A549 (cell line): ENCODE results near the gene HPCAL1. TPM values are rescaled to one million over a fixed set of nuclear protein-coding genes. Genes with fewer than 3 reads are reported as not detected.

Experiments used
- BHLHE40 ChIP-seq: IDR thresholded peaks from 2 replicates; pipeline ENCODE4 v1.6.1; 2012; ENCODE audit warnings: low read depth, low read length, inconsistent platforms
- CBX2 ChIP-seq: fragments of 200-600 bp; sonication (generic); IDR thresholded peaks from 2 replicates; pipeline ENCODE4 v1.6.1; 2016; ENCODE audit warnings: low read depth, mild to moderate bottlenecking, borderline replicate concordance
- CBX8 ChIP-seq: fragments of 200-600 bp; sonication (generic); IDR thresholded peaks from 2 replicates; pipeline ENCODE4 v1.6.1; 2016
- CEBPB ChIP-seq, 2 experiments: fragments of >200 bp in 1 of 2; sonication (Bioruptor Twin) in 1 of 2; formaldehyde crosslinking in 1 of 2; IDR thresholded peaks; 2 replicates each; pipeline ENCODE4 v1.6.1; 2012 to 2016
- EHF ChIP-seq: fragments of 250-450 bp; sonication (Bioruptor Pico); IDR thresholded peaks from 2 replicates; pipeline ENCODE4 v1.5.0; 2020; ENCODE audit warnings: mild to moderate bottlenecking
- EHMT2 ChIP-seq: fragments of 200-600 bp; sonication (generic); IDR thresholded peaks from 2 replicates; pipeline ENCODE4 v1.6.1; 2016; ENCODE audit warnings: antibody characterized with exemption, low read depth, mild to moderate bottlenecking, moderate library complexity
- ELK1 ChIP-seq: fragments of 150-350 bp; IDR thresholded peaks from 2 replicates; pipeline ENCODE4 v1.6.1; 2014; ENCODE audit warnings: low read depth, mild to moderate bottlenecking, low read length
- EP300 ChIP-seq, 2 experiments: fragments of >200 bp; sonication (Bioruptor Twin); formaldehyde crosslinking; IDR thresholded peaks; 2 replicates in 1 of 2; 3 replicates in 1 of 2; pipeline ENCODE4 v1.6.1; 2016 to 2017
- ESRRA ChIP-seq: fragments of 150-350 bp; IDR thresholded peaks from 2 replicates; pipeline ENCODE4 v1.6.1; 2014; ENCODE audit warnings: mild to moderate bottlenecking, low read length, borderline replicate concordance
- FOSL2 ChIP-seq, 2 experiments: fragments of 450-650 bp in 1 of 2; fragments of >200 bp in 1 of 2; sonication (Bioruptor Twin) in 1 of 2; formaldehyde crosslinking; IDR thresholded peaks; 2 replicates each; pipeline versions ENCODE4 v1.5.0 to v1.6.1; 2016 to 2020; ENCODE audit warnings: mild to moderate bottlenecking in 1 of 2, moderate library complexity in 1 of 2
- FOXS1 ChIP-seq: fragments of 250-450 bp; sonication (Bioruptor Pico); IDR thresholded peaks from 2 replicates; pipeline ENCODE4 v1.5.0; 2020; ENCODE audit warnings: mild to moderate bottlenecking, moderate library complexity
- HDAC2 ChIP-seq: fragments of 200-600 bp; sonication (generic); IDR thresholded peaks from 2 replicates; pipeline ENCODE4 v1.6.1; 2016
- HMGXB4 ChIP-seq: fragments of 250-450 bp; sonication (Bioruptor Pico); IDR thresholded peaks from 2 replicates; pipeline ENCODE4 v1.5.0; 2021; ENCODE audit warnings: mild to moderate bottlenecking, moderate library complexity, borderline replicate concordance
- HOXB5 ChIP-seq: fragments of 250-450 bp; sonication (Bioruptor Pico); IDR thresholded peaks from 2 replicates; pipeline ENCODE4 v1.5.0; 2020; ENCODE audit warnings: mild to moderate bottlenecking, moderate library complexity
- KDM1A ChIP-seq: fragments of 200-600 bp; sonication (generic); IDR thresholded peaks from 2 replicates; pipeline ENCODE4 v1.6.1; 2016; ENCODE audit warnings: low read depth, mild to moderate bottlenecking
- KDM5A ChIP-seq: fragments of 200-600 bp; sonication (generic); IDR thresholded peaks from 2 replicates; pipeline ENCODE4 v1.6.1; 2016; ENCODE audit warnings: antibody characterized with exemption, mild to moderate bottlenecking
- MAX ChIP-seq: IDR thresholded peaks from 2 replicates; pipeline ENCODE4 v1.6.1; 2012
- NPAS2 ChIP-seq: fragments of 250-450 bp; sonication (Bioruptor Pico); IDR thresholded peaks from 2 replicates; pipeline ENCODE4 v1.8.0; 2022; ENCODE audit warnings: mild to moderate bottlenecking, moderate library complexity, borderline replicate concordance
- NR3C1 ChIP-seq: fragments of >200 bp; sonication (Bioruptor Twin); formaldehyde crosslinking; IDR thresholded peaks from 3 replicates; pipeline ENCODE4 v1.6.1; 2017
- POLR2A ChIP-seq: IDR thresholded peaks from 2 replicates; pipeline ENCODE4 v1.6.1; 2012; ENCODE audit warnings: mild to moderate bottlenecking, low read length
- RAD21 ChIP-seq, 2 experiments: fragments of >200 bp in 1 of 2; sonication (Bioruptor Twin) in 1 of 2; formaldehyde crosslinking in 1 of 2; IDR thresholded peaks in 1 of 2; conservative IDR thresholded peaks in 1 of 2; 2 replicates in 1 of 2; 3 replicates in 1 of 2; pipeline ENCODE4 v1.6.1; 2012 to 2018; ENCODE audit warnings: inconsistent platforms in 1 of 2
- RCOR1 ChIP-seq: fragments of 150-350 bp; IDR thresholded peaks from 2 replicates; pipeline ENCODE4 v1.6.1; 2014; ENCODE audit warnings: antibody characterized with exemption, low read length, low read depth
- REST ChIP-seq: fragments of 200-600 bp; sonication (generic); IDR thresholded peaks from 2 replicates; pipeline ENCODE4 v1.6.1; 2016; ENCODE audit warnings: antibody characterized with exemption, mild to moderate bottlenecking, moderate library complexity
- RFX5 ChIP-seq: fragments of 450-650 bp; IDR thresholded peaks from 2 replicates; pipeline ENCODE4 v1.7.1; 2014; ENCODE audit warnings: antibody characterized with exemption, mild to moderate bottlenecking, moderate library complexity
- SMC3 ChIP-seq: fragments of >200 bp; sonication (Bioruptor Twin); formaldehyde crosslinking; IDR thresholded peaks from 3 replicates; pipeline ENCODE4 v1.6.1; 2018; ENCODE audit warnings: inconsistent platforms
- SREBF2 ChIP-seq: fragments of 450-650 bp; IDR thresholded peaks from 2 replicates; pipeline ENCODE4 v1.6.1; 2014; ENCODE audit warnings: mild to moderate bottlenecking, moderate library complexity
- ZFP36 ChIP-seq: fragments of 450-650 bp; IDR thresholded peaks from 2 replicates; pipeline ENCODE4 v1.6.1; 2014; ENCODE audit warnings: borderline replicate concordance; ENCODE audit not compliant: partially characterized antibody
- ZSCAN20 ChIP-seq: fragments of 250-450 bp; sonication (Bioruptor Pico); IDR thresholded peaks from 2 replicates; pipeline ENCODE4 v1.8.0; 2022; ENCODE audit warnings: mild to moderate bottlenecking, moderate library complexity
- polyA plus RNA-seq, 4 experiments: library from polyadenylated mRNA; depleted of rRNA in 3 of 4; stranded (reverse); fragments of >200 nt; fragmentation: RNase III in 1 of 4; extraction: RNeasy Plus Mini Kit Qiagen cat#74134 plus additional on column Dnase treatment in 1 of 4; gene quantifications; 2 replicates in 3 of 4; 3 replicates in 1 of 4; pipeline ENCODE4 v1.2.3, GENCODE V29; 2011 to 2017

Gene HPCAL1
- polyA plus RNA-seq, 2 of the 4 experiments (the other 2 are of a cell fraction), result 44.4 to 66.4 TPM

GRCh38 chr2:10448576-10449485, 146.1 kb downstream of the HPCAL1 start (continued):
- TF ChIP-seq REST, result no peak
- peak; percentile 84; the same call in 1 of the 2 replicates for TF ChIP-seq HDAC2
- no peak for TF ChIP-seq KDM5A
- TF ChIP-seq EHF (CRISPR knock-in tag), result peak; percentile 90; the same call in 1 of the 2 replicates
- no peak for TF ChIP-seq EP300 (IDR thresholded peaks at IDR 0.05)
- TF ChIP-seq POLR2A, result peak; percentile 76
- no peak for TF ChIP-seq RFX5
- no peak for TF ChIP-seq NR3C1
- TF ChIP-seq HMGXB4 (CRISPR knock-in tag), result 0 out of 2 replicates have a peak, but pooled peaks have one; percentile 59
- TF ChIP-seq CBX8, result no peak
- no peak for TF ChIP-seq KDM1A
- no peak for TF ChIP-seq ELK1
- no peak for TF ChIP-seq FOSL2 (IDR thresholded peaks at IDR 0.05)
- no peak for TF ChIP-seq FOSL2 (CRISPR knock-in tag; IDR thresholded peaks at IDR 0.05)
- 0 out of 2 replicates have a peak, but pooled peaks have one; percentile 15 for TF ChIP-seq ESRRA
- TF ChIP-seq MAX, result peak; percentile 99
- TF ChIP-seq RAD21 (conservative IDR thresholded peaks at IDR 0.05 in 1 of 2, IDR thresholded peaks at IDR 0.05 in 1 of 2), result peak; percentile 7 to 33; a peak in 1 of 5 replicates
- TF ChIP-seq SREBF2, result no peak
- peak; percentile 89 for TF ChIP-seq FOXS1 (CRISPR knock-in tag)
- TF ChIP-seq RCOR1, result no peak
- peak; percentile 95 for TF ChIP-seq HOXB5 (CRISPR knock-in tag)
- TF ChIP-seq EHMT2, result no peak
- TF ChIP-seq ZFP36, result no peak
- TF ChIP-seq CEBPB (IDR thresholded peaks at IDR 0.05), result no peak
- TF ChIP-seq ZSCAN20 (CRISPR knock-in tag), result peak; percentile 62; the same call in 1 of the 2 replicates
- peak; percentile 64; the same call in 1 of the 2 replicates for TF ChIP-seq NPAS2
- no peak for TF ChIP-seq BHLHE40
- no peak for TF ChIP-seq SMC3
- no peak for TF ChIP-seq CBX2
